Astrocyte (in vitro differentiated cells and primary cell): Measurements from ENCODE around the gene OPRL1. TPM values are rescaled to one million over a fixed set of nuclear protein-coding genes. Genes with fewer than 3 reads are reported as not detected.

ENCODE experiments used
- DNase-seq: peaks from one replicate; pipeline ENCODE4 v3.0.0-alpha.2; 2010; ENCODE audit warnings: low read depth
- FAIRE-seq: peaks from 2 replicates; lab custom pipeline; 2011; peaks lifted over from hg19 to GRCh38; lab: Jason Lieb, UNC
- H2AFZ ChIP-seq: 2 replicates; pipeline ENCODE4 v1.6.0; 2012; ENCODE audit warnings: low read depth, low read length, inconsistent platforms
- H3K27ac ChIP-seq: 2 replicates; pipeline ENCODE4 v1.5.1; 2011; ENCODE audit warnings: low read depth, low read length, inconsistent platforms
- H3K27me3 ChIP-seq: 2 replicates; pipeline ENCODE4 v1.6.0; 2011; ENCODE audit warnings: low read length, inconsistent platforms; ENCODE audit not compliant: insufficient read depth
- H3K36me3 ChIP-seq: 2 replicates; pipeline ENCODE4 v1.5.1; 2011; ENCODE audit warnings: low read length, inconsistent platforms; ENCODE audit not compliant: insufficient read depth
- H3K4me1 ChIP-seq: 2 replicates; pipeline ENCODE4 v1.5.1; 2011; ENCODE audit warnings: low read length, inconsistent platforms; ENCODE audit not compliant: insufficient read depth
- H3K4me2 ChIP-seq: 2 replicates; pipeline ENCODE4 v1.6.0; 2012; ENCODE audit warnings: low read length, inconsistent platforms
- H3K4me3 ChIP-seq: 2 replicates; pipeline ENCODE4 v1.5.1; 2011; ENCODE audit warnings: low read depth, mild to moderate bottlenecking, low read length, inconsistent platforms; ENCODE audit not compliant: insufficient read depth
- H3K79me2 ChIP-seq: 2 replicates; pipeline ENCODE4 v1.6.0; 2012; ENCODE audit warnings: mild to moderate bottlenecking, low read length, inconsistent platforms; ENCODE audit not compliant: insufficient read depth
- H3K9ac ChIP-seq: 2 replicates; pipeline ENCODE4 v1.6.0; 2012; ENCODE audit warnings: mild to moderate bottlenecking, low read length, inconsistent platforms
- H3K9me3 ChIP-seq: 2 replicates; pipeline ENCODE4 v1.5.1; 2012; ENCODE audit warnings: low read depth, mild to moderate bottlenecking, low read length, inconsistent platforms; ENCODE audit not compliant: insufficient read depth
- H4K20me1 ChIP-seq: 2 replicates; pipeline ENCODE4 v1.6.0; 2012; ENCODE audit warnings: low read length, inconsistent platforms; ENCODE audit not compliant: insufficient read depth
- H3K27ac Mint-ChIP-seq: one replicate; pipeline ENCODE4 v1.8.0; 2021; ENCODE audit warnings: mild to moderate bottlenecking, mixed read lengths; ENCODE audit not compliant: unreplicated experiment
- H3K27me3 Mint-ChIP-seq: one replicate; pipeline ENCODE4 v1.8.0; 2021; ENCODE audit warnings: low read depth, mixed read lengths; ENCODE audit not compliant: unreplicated experiment
- H3K36me3 Mint-ChIP-seq: one replicate; pipeline ENCODE4 v1.8.0; 2021; ENCODE audit warnings: low read depth, mixed read lengths; ENCODE audit not compliant: unreplicated experiment
- H3K4me1 Mint-ChIP-seq: one replicate; pipeline ENCODE4 v1.8.0; 2021; ENCODE audit warnings: low read depth, mixed read lengths; ENCODE audit not compliant: unreplicated experiment
- H3K4me3 Mint-ChIP-seq: one replicate; pipeline ENCODE4 v1.8.0; 2021; ENCODE audit warnings: mild to moderate bottlenecking, moderate library complexity, mixed read lengths; ENCODE audit not compliant: unreplicated experiment
- H3K9me3 Mint-ChIP-seq: one replicate; pipeline ENCODE4 v1.8.0; 2021; ENCODE audit warnings: mild to moderate bottlenecking, mixed read lengths; ENCODE audit not compliant: unreplicated experiment
- CTCF ChIP-seq: IDR thresholded peaks from 2 replicates; pipeline ENCODE4 v1.5.1; 2011; ENCODE audit warnings: low read depth, mild to moderate bottlenecking, inconsistent platforms, low read length, moderate library complexity; ENCODE audit not compliant: insufficient read depth
- EZH2 ChIP-seq: IDR thresholded peaks from 2 replicates; pipeline ENCODE4 v1.6.1; 2012; ENCODE audit warnings: mild to moderate bottlenecking, low read length, inconsistent platforms; ENCODE audit not compliant: insufficient read depth
- total RNA-seq: library from RNA; stranded (reverse); gene quantifications from 2 replicates; pipeline ENCODE4 v1.2.1, GENCODE V29; 2021

Gene OPRL1
- total RNA-seq, 1 donor from 2014 or later: 2.8 TPM

GRCh38 chr20:64093013-64093503 is 13.2 kb downstream of the OPRL1 start:
- Histone ChIP-seq H3K4me3 (no peak overlapping the region), H3K4me2 (no peak overlapping the region), H2AFZ (no peak overlapping the region), H3K9ac (no peak overlapping the region), H3K79me2 (no peaks in the 10 kb centered on the region), H3K9me3 (no peaks in the 10 kb centered on the region), H3K27ac (no peak overlapping the region), H3K36me3 (no peaks in the 10 kb centered on the region), H4K20me1 (peaks cover 4% of the 10 kb centered on the region), H3K27me3 (peaks cover 15% of the 10 kb centered on the region), H3K4me1 (no peaks in the 10 kb centered on the region)
- Mint-ChIP-seq H3K9me3 (no peaks in the 10 kb centered on the region), H3K4me1 (peaks cover 2% of the 10 kb centered on the region), H3K4me3 (no peak overlapping the region), H3K36me3 (peaks cover 2% of the 10 kb centered on the region), H3K27ac (no peak overlapping the region), H3K27me3 (peaks cover 34% of the 10 kb centered on the region)
- TF ChIP-seq EZH2 (no peak), CTCF (no peak)
- DNase-seq (no peak), FAIRE-seq (no peak)

DNA sequence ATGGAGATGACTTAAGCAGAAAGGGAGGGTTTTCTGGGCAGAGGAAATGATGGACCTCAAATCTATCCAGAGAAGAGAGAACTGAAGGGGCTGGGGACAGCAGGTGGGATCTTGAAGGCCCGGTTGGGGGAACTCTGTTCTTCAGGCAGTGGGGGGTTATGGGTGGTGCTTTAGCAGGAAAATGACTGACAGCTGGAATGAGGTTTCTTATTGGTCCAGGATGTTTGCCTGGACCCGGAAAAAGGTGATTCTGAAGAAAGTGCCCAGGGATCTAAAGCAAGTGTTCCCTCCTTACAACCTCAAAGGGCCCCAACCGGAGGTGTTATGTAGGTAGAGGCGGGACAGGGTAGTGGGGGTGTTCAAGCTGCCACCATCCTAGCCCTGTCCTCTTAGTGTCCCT is 15.6 kb downstream of the OPRL1 start:
- H3K36me3 Mint-ChIP-seq: peaks cover 6% of the 10 kb centered on the region
- H3K4me3 Mint-ChIP-seq: no peak overlapping the region
- FAIRE-seq: no peak

More for the DNA sequence above, 15.6 kb downstream of the OPRL1 start:
- TF ChIP-seq CTCF (no peak), EZH2 (no peak)
- H3K27me3 ChIP-seq: peaks cover 9% of the 10 kb centered on the region
- H3K4me1 ChIP-seq: no peaks in the 10 kb centered on the region
- no peaks in the 10 kb centered on the region for H4K20me1 ChIP-seq
- H3K4me2 ChIP-seq: no peak overlapping the region
- no peak overlapping the region for H3K27ac ChIP-seq
- no peak for DNase-seq
- no peaks in the 10 kb centered on the region for H3K9me3 ChIP-seq
- Mint-ChIP-seq H3K27ac (no peak overlapping the region), H3K27me3 (peaks cover 21% of the 10 kb centered on the region), H3K9me3 (no peaks in the 10 kb centered on the region), H3K4me1 (peaks cover 2% of the 10 kb centered on the region)
- H3K4me3 ChIP-seq: no peak overlapping the region
- H3K9ac ChIP-seq: no peak overlapping the region
- H3K36me3 ChIP-seq: no peaks in the 10 kb centered on the region
- H3K79me2 ChIP-seq: no peaks in the 10 kb centered on the region
- H2AFZ ChIP-seq: no peak overlapping the region
